GM23338 (cell line): ENCODE data around the gene NUCB2. TPM values are rescaled to one million over a fixed set of nuclear protein-coding genes. Genes with fewer than 3 reads are reported as not detected.

Source experiments
- ATAC-seq: fragments of 200-7000 bp; cut with Tn5 transposase; 3 replicates; pipeline ENCODE4 v1.9.1; 2020
- DNase-seq: peaks from one replicate; pipeline ENCODE4 v3.0.0-alpha.2; 2015; ENCODE audit warnings: low spot score
- H2AFZ ChIP-seq: fragments of 200-600 bp; sonication (generic); 2 replicates; pipeline ENCODE4 v1.8.0; 2016; ENCODE audit warnings: antibody characterized with exemption, mild to moderate bottlenecking, moderate library complexity
- H3F3A ChIP-seq: fragments of 200-600 bp; sonication (generic); replicated peaks from 2 replicates; pipeline ENCODE4 v1.8.0; 2017; ENCODE audit warnings: antibody characterized with exemption, mixed run types, low read depth
- H3K27ac ChIP-seq: fragments of 200-600 bp; sonication (generic); 2 replicates; pipeline ENCODE4 v1.6.1; 2016; ENCODE audit warnings: low read depth
- H3K27me3 ChIP-seq: fragments of 200-600 bp; sonication (generic); 2 replicates; pipeline ENCODE4 v1.8.0; 2016; ENCODE audit warnings: mild to moderate bottlenecking, mixed run types, moderate library complexity; ENCODE audit not compliant: insufficient read depth
- H3K36me3 ChIP-seq: fragments of 200-600 bp; sonication (generic); 2 replicates; pipeline ENCODE4 v1.8.0; 2016; ENCODE audit warnings: mild to moderate bottlenecking; ENCODE audit not compliant: insufficient read depth
- H3K4me1 ChIP-seq: fragments of 200-600 bp; sonication (generic); 2 replicates; pipeline ENCODE4 v1.8.0; 2016; ENCODE audit warnings: mild to moderate bottlenecking, moderate library complexity; ENCODE audit not compliant: insufficient read depth
- H3K4me2 ChIP-seq: fragments of 200-600 bp; sonication (generic); 2 replicates; pipeline ENCODE4 v1.7.1; 2017; ENCODE audit warnings: mixed run types
- H3K4me3 ChIP-seq: fragments of 200-600 bp; sonication (generic); 2 replicates; pipeline ENCODE4 v1.6.1; 2016; ENCODE audit warnings: mixed run types
- H3K79me2 ChIP-seq: fragments of 200-600 bp; sonication (generic); replicated peaks from 2 replicates; pipeline ENCODE4 v1.8.0; 2017; ENCODE audit warnings: mild to moderate bottlenecking; ENCODE audit not compliant: insufficient read depth
- H3K9me2 ChIP-seq: fragments of 200-600 bp; sonication (generic); 2 replicates; pipeline ENCODE4 v1.8.0; 2017; ENCODE audit not compliant: insufficient read depth
- H4K20me1 ChIP-seq: fragments of 200-600 bp; sonication (generic); replicated peaks from 2 replicates; pipeline ENCODE4 v1.8.0; 2017; ENCODE audit warnings: mild to moderate bottlenecking; ENCODE audit not compliant: insufficient read depth
- H3K27ac Mint-ChIP-seq: 2 replicates; pipeline ENCODE4 v1.8.0; 2020; ENCODE audit warnings: inconsistent platforms, mild to moderate bottlenecking, moderate library complexity, mixed read lengths
- H3K27me3 Mint-ChIP-seq: 3 replicates; pipeline ENCODE4 v1.8.0; 2022; ENCODE audit warnings: low read depth, mild to moderate bottlenecking, moderate library complexity, mixed read lengths, inconsistent platforms; ENCODE audit not compliant: insufficient read depth, poor library complexity
- H3K36me3 Mint-ChIP-seq: 3 replicates; pipeline ENCODE4 v1.8.0; 2021; ENCODE audit warnings: low read depth, mild to moderate bottlenecking, inconsistent platforms, moderate library complexity, mixed read lengths
- H3K4me1 Mint-ChIP-seq: 3 replicates; pipeline ENCODE4 v1.8.0; 2020; ENCODE audit warnings: mild to moderate bottlenecking, inconsistent platforms, mixed read lengths
- H3K4me3 Mint-ChIP-seq: 3 replicates; pipeline ENCODE4 v1.8.0; 2021; ENCODE audit warnings: moderate library complexity, mild to moderate bottlenecking, inconsistent platforms, mixed read lengths
- H3K9me3 Mint-ChIP-seq: 3 replicates; pipeline ENCODE4 v1.8.0; 2020; ENCODE audit warnings: moderate library complexity, mild to moderate bottlenecking, inconsistent platforms, mixed read lengths
- CREB1 ChIP-seq: fragments of 250-450 bp; sonication (Bioruptor Pico); IDR thresholded peaks from 2 replicates; pipeline ENCODE4 v1.5.0; 2020; ENCODE audit warnings: low read depth, mild to moderate bottlenecking, moderate library complexity
- EZH2 ChIP-seq: fragments of 200-600 bp; sonication (generic); IDR thresholded peaks from one replicate; pipeline ENCODE4 v1.8.0; 2017; ENCODE audit warnings: antibody characterized with exemption, mild to moderate bottlenecking, low read depth; ENCODE audit not compliant: unreplicated experiment
- EZH2phosphoT487 ChIP-seq: fragments of 200-600 bp; sonication (generic); IDR thresholded peaks from one replicate; pipeline ENCODE4 v1.8.1; 2018; ENCODE audit warnings: antibody characterized with exemption; ENCODE audit not compliant: unreplicated experiment
- NANOG ChIP-seq: IDR thresholded peaks from 2 replicates; pipeline ENCODE4 v1.6.1; 2016; ENCODE audit warnings: antibody characterized with exemption, borderline replicate concordance
- POLR2AphosphoS5 ChIP-seq: IDR thresholded peaks from 2 replicates; pipeline ENCODE4 v1.6.1; 2016; ENCODE audit warnings: antibody characterized with exemption, low read depth
- STAT1 ChIP-seq: IDR thresholded peaks from one replicate; pipeline ENCODE4 v1.6.1; 2016; ENCODE audit warnings: antibody characterized with exemption; ENCODE audit not compliant: unreplicated experiment
- polyA plus RNA-seq: library from polyadenylated mRNA; unstranded; fragments of >200 nt; fragmentation: Nextera tagmentation; extraction: Ambion mirVana; gene quantifications from 2 replicates; pipeline ENCODE4 v1.2.1, GENCODE V29; 2016
- total RNA-seq: library from RNA; depleted of rRNA; stranded (reverse); fragments of >200 nt; shearing (Covaris generic); gene quantifications from 2 replicates; pipeline ENCODE4 v1.2.3, GENCODE V29; 2014
- TF ChIP-seq, protein P1 (sequence below): fragments of 250-450 bp; sonication (Bioruptor Pico); IDR thresholded peaks from 2 replicates; pipeline ENCODE4 v1.5.0; 2020; ENCODE audit warnings: mild to moderate bottlenecking, moderate library complexity
- TF ChIP-seq, protein P2 (sequence below): IDR thresholded peaks from 2 replicates; pipeline ENCODE4 v1.6.1; 2016; ENCODE audit warnings: antibody characterized with exemption
- TF ChIP-seq, protein P3 (sequence below), 2 experiments: fragments of 200-600 bp in 1 of 2; sonication (generic) in 1 of 2; conservative IDR thresholded peaks; 2 replicates each; pipeline versions ENCODE4 v1.5.1 to v1.6.1; 2016 to 2017; ENCODE audit warnings: antibody characterized with exemption in 2 of 2, low read depth in 2 of 2, mild to moderate bottlenecking in 2 of 2, moderate library complexity in 1 of 2

Gene NUCB2
- total and polyA plus RNA-seq, 2 experiments from 2014 or later, result 16.6 to 86.9 TPM

DNA sequence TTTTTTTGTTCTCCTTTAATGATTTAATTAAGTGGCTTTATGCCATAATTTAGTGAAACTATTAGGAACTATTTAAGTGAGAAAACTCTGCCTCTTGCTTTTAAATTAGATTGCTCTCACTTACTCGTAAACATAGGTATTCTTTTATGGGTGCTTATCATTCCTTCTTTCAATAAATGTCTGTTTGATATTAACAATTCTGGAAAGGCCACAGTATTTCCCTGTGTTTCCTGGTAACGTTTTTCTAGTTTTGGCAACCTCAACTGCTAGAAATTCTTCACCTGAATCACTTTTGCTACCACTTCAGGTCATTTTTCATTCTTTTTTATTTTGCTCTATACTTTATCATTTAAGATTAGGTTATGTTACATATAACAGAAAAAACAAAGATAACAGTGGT, 55.1 kb downstream of the NUCB2 start:
- TF ChIP-seq STAT1 (no peak), EZH2phosphoT487 (no peak), POLR2AphosphoS5 (no peak)
- Histone ChIP-seq H3K4me2 (no peak overlapping the region), H3K79me2 (no peaks in the 10 kb centered on the region), H2AFZ (no peak overlapping the region), H3K4me1 (no peaks in the 10 kb centered on the region), H3K36me3 (no peaks in the 10 kb centered on the region), H3K27ac (no peak overlapping the region), H3K27me3 (no peaks in the 10 kb centered on the region), H3F3A (no peaks in the 10 kb centered on the region), H3K4me3 (no peak overlapping the region), H4K20me1 (no peaks in the 10 kb centered on the region), H3K9me2 (no peaks in the 10 kb centered on the region)
- no peaks in the 10 kb centered on the region for H3K36me3 Mint-ChIP-seq
- DNase-seq (no peak), ATAC-seq (no peak)
- H3K27ac Mint-ChIP-seq, result no peak overlapping the region
- peaks cover 3% of the 10 kb centered on the region; the same call in 2 of the 3 replicates for H3K4me1 Mint-ChIP-seq
- H3K9me3 Mint-ChIP-seq, result no peaks in the 10 kb centered on the region
- H3K27me3 Mint-ChIP-seq, result no peaks in the 10 kb centered on the region
- H3K4me3 Mint-ChIP-seq, result no peak overlapping the region

DNA sequence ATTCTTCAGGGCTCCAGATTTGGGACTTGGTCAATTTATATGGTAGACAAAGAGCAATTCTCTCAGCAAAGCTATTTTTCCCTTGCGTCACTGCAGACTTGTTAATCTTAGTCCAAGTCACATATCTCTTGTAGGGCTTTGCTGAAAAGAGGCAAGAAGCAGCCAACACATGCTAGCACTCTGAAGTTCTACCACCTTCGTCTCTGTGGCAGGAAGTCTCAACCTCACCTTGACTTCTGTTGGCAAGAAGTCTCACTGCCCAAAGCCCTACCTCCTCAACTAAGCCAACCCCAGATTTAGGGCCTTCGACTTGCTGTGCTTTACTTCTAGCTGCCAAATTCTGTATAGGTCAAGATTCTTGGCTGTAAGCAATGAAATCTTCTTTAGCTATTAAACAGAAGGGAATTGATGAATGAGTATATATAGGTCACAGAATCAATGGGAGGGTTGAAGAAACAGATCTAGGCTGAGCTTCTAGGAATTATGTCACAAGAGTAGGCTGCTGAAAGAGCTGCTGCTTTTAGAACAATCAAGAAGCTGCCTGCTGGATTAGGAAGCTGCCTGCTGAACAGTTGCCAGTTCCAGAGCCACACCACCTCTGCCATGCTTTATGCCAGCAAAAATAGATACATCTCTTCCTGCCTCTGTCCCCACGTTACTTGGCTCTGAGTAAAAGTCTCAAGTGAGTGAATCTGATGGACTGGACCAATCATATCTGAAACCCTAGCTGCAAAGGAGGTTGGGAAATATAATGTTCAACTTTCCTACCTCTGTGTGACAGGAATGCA, 57.5 kb downstream of the NUCB2 start:
- ATAC-seq, result no peak
- H3K9me2 ChIP-seq, result no peaks in the 10 kb centered on the region
- H3K36me3 Mint-ChIP-seq, result no peaks in the 10 kb centered on the region
- no peaks in the 10 kb centered on the region for H3K79me2 ChIP-seq
- no peaks in the 10 kb centered on the region for H3K27me3 ChIP-seq
- H2AFZ ChIP-seq, result no peak overlapping the region
- H3K4me3 ChIP-seq, result no peak overlapping the region
- H3K4me2 ChIP-seq, result no peak overlapping the region
- no peaks in the 10 kb centered on the region for H3F3A ChIP-seq
- H3K4me3 Mint-ChIP-seq, result no peak overlapping the region
- no peak overlapping the region for H3K27ac Mint-ChIP-seq
- peaks cover 3% of the 10 kb centered on the region; the same call in 2 of the 3 replicates for H3K4me1 Mint-ChIP-seq
- no peaks in the 10 kb centered on the region; the same call in 1 of the 2 replicates for H4K20me1 ChIP-seq
- H3K9me3 Mint-ChIP-seq, result no peaks in the 10 kb centered on the region
- H3K36me3 ChIP-seq, result no peaks in the 10 kb centered on the region
- no peak for DNase-seq
- no peaks in the 10 kb centered on the region for H3K4me1 ChIP-seq
- no peak overlapping the region for H3K27ac ChIP-seq
- TF ChIP-seq CREB1 (CRISPR knock-in tag), result no peak
- TF ChIP-seq EZH2, result no peak
- TF ChIP-seq NANOG, result no peak
- TF ChIP-seq, protein P1, sequence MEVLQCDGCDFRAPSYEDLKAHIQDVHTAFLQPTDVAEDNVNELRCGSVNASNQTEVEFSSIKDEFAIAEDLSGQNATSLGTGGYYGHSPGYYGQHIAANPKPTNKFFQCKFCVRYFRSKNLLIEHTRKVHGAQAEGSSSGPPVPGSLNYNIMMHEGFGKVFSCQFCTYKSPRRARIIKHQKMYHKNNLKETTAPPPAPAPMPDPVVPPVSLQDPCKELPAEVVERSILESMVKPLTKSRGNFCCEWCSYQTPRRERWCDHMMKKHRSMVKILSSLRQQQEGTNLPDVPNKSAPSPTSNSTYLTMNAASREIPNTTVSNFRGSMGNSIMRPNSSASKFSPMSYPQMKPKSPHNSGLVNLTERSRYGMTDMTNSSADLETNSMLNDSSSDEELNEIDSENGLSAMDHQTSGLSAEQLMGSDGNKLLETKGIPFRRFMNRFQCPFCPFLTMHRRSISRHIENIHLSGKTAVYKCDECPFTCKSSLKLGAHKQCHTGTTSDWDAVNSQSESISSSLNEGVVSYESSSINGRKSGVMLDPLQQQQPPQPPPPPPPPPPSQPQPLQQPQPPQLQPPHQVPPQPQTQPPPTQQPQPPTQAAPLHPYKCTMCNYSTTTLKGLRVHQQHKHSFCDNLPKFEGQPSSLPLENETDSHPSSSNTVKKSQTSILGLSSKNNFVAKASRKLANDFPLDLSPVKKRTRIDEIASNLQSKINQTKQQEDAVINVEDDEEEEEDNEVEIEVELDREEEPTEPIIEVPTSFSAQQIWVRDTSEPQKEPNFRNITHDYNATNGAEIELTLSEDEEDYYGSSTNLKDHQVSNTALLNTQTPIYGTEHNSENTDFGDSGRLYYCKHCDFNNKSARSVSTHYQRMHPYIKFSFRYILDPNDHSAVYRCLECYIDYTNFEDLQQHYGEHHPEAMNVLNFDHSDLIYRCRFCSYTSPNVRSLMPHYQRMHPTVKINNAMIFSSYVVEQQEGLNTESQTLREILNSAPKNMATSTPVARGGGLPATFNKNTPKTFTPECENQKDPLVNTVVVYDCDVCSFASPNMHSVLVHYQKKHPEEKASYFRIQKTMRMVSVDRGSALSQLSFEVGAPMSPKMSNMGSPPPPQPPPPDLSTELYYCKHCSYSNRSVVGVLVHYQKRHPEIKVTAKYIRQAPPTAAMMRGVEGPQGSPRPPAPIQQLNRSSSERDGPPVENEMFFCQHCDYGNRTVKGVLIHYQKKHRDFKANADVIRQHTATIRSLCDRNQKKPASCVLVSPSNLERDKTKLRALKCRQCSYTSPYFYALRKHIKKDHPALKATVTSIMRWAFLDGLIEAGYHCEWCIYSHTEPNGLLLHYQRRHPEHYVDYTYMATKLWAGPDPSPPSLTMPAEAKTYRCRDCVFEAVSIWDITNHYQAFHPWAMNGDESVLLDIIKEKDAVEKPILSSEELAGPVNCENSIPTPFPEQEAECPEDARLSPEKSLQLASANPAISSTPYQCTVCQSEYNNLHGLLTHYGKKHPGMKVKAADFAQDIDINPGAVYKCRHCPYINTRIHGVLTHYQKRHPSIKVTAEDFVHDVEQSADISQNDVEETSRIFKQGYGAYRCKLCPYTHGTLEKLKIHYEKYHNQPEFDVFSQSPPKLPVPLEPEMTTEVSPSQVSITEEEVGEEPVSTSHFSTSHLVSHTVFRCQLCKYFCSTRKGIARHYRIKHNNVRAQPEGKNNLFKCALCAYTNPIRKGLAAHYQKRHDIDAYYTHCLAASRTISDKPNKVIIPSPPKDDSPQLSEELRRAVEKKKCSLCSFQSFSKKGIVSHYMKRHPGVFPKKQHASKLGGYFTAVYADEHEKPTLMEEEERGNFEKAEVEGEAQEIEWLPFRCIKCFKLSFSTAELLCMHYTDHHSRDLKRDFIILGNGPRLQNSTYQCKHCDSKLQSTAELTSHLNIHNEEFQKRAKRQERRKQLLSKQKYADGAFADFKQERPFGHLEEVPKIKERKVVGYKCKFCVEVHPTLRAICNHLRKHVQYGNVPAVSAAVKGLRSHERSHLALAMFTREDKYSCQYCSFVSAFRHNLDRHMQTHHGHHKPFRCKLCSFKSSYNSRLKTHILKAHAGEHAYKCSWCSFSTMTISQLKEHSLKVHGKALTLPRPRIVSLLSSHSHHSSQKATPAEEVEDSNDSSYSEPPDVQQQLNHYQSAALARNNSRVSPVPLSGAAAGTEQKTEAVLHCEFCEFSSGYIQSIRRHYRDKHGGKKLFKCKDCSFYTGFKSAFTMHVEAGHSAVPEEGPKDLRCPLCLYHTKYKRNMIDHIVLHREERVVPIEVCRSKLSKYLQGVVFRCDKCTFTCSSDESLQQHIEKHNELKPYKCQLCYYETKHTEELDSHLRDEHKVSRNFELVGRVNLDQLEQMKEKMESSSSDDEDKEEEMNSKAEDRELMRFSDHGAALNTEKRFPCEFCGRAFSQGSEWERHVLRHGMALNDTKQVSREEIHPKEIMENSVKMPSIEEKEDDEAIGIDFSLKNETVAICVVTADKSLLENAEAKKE (CRISPR knock-in tag), result no peak
- no peak for TF ChIP-seq POLR2AphosphoS5
- TF ChIP-seq, protein P2, sequence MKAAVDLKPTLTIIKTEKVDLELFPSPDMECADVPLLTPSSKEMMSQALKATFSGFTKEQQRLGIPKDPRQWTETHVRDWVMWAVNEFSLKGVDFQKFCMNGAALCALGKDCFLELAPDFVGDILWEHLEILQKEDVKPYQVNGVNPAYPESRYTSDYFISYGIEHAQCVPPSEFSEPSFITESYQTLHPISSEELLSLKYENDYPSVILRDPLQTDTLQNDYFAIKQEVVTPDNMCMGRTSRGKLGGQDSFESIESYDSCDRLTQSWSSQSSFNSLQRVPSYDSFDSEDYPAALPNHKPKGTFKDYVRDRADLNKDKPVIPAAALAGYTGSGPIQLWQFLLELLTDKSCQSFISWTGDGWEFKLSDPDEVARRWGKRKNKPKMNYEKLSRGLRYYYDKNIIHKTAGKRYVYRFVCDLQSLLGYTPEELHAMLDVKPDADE, result no peak
- TF ChIP-seq, protein P3, sequence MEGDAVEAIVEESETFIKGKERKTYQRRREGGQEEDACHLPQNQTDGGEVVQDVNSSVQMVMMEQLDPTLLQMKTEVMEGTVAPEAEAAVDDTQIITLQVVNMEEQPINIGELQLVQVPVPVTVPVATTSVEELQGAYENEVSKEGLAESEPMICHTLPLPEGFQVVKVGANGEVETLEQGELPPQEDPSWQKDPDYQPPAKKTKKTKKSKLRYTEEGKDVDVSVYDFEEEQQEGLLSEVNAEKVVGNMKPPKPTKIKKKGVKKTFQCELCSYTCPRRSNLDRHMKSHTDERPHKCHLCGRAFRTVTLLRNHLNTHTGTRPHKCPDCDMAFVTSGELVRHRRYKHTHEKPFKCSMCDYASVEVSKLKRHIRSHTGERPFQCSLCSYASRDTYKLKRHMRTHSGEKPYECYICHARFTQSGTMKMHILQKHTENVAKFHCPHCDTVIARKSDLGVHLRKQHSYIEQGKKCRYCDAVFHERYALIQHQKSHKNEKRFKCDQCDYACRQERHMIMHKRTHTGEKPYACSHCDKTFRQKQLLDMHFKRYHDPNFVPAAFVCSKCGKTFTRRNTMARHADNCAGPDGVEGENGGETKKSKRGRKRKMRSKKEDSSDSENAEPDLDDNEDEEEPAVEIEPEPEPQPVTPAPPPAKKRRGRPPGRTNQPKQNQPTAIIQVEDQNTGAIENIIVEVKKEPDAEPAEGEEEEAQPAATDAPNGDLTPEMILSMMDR (conservative IDR thresholded peaks at IDR 0.05; ENCODE audit: low read depth in 2 of 2), result no peak
- H3K27me3 Mint-ChIP-seq, result no peaks in the 10 kb centered on the region
